ENCODE measurements around the gene PACS1. TPM values are rescaled to one million over a fixed set of nuclear protein-coding genes. Genes with fewer than 3 reads are reported as not detected.
A peak's percentile ranks its signal among the peaks of the same experiment; 100 is the strongest.

PACS1 gene
- total and polyA plus RNA-seq, 5 donors from 2014 or later, result 43.8 to 306 (median 48.3) TPM

- Mint-ChIP-seq H3K4me1 (no peaks in the 10 kb centered on the region), H3K27me3 (no peaks in the 10 kb centered on the region), H3K27ac (peak overlapping the region; percentile 27 to 32 (median 27)), H3K4me3 (no peak overlapping the region), H3K36me3 (peaks cover 56% of the 10 kb centered on the region), H3K9me3 (no peaks in the 10 kb centered on the region)
- no peaks in the 10 kb centered on the region for H3K27me3 ChIP-seq (ENCODE audit: control insufficient read depth, insufficient read depth, low read length)
- no peaks in the 10 kb centered on the region for H3K9me3 ChIP-seq (ENCODE audit: control insufficient read depth in 2 of 2, low read length in 2 of 2)
- no peak overlapping the region for H3K27ac ChIP-seq (ENCODE audit: insufficient read depth, low read length, poor library complexity, severe bottlenecking)
- no peaks in the 10 kb centered on the region for H3K4me1 ChIP-seq (ENCODE audit: control insufficient read depth, insufficient read depth, low read length, poor library complexity, severe bottlenecking)
- DNase-seq, result no peak
- no peak for ATAC-seq (ENCODE audit: low read depth in 2 of 2)
- no peak overlapping the region for H3K4me3 ChIP-seq (ENCODE audit: low read depth, low read length)
- peaks cover 90% of the 10 kb centered on the region for H3K36me3 ChIP-seq (ENCODE audit: control insufficient read depth, insufficient read depth, low read length)
These were observed 165.1 kb downstream of the PACS1 start for GRCh38 chr11:66235141-66235540.

- no peaks in the 10 kb centered on the region for H3K9me3 ChIP-seq (ENCODE audit: control insufficient read depth in 2 of 2, low read length in 2 of 2)
- H3K4me3 ChIP-seq (ENCODE audit: low read depth, low read length), result no peak overlapping the region
- H3K9me3 Mint-ChIP-seq, result no peaks in the 10 kb centered on the region
- no peak overlapping the region for H3K27ac ChIP-seq (ENCODE audit: insufficient read depth, low read length, poor library complexity, severe bottlenecking)
- no peaks in the 10 kb centered on the region for H3K27me3 Mint-ChIP-seq
- peaks cover 0 to 5% (median 0%) of the 10 kb centered on the region in 4 donors for H3K4me1 Mint-ChIP-seq
- H3K4me3 Mint-ChIP-seq, result no peak overlapping the region
- no peak for ATAC-seq (ENCODE audit: low read depth in 2 of 2)
- no peak for DNase-seq
- H3K27me3 ChIP-seq (ENCODE audit: control insufficient read depth, insufficient read depth, low read length), result no peaks in the 10 kb centered on the region
- no peaks in the 10 kb centered on the region for H3K4me1 ChIP-seq (ENCODE audit: control insufficient read depth, insufficient read depth, low read length, poor library complexity, severe bottlenecking)
- H3K27ac Mint-ChIP-seq, result peak overlapping the region in 2 of 3 donors; percentile 20 to 83
- H3K36me3 ChIP-seq (ENCODE audit: control insufficient read depth, insufficient read depth, low read length), result peaks cover 88% of the 10 kb centered on the region
- H3K36me3 Mint-ChIP-seq, result peaks cover 51% of the 10 kb centered on the region
These were observed 167.8 kb downstream of the PACS1 start for GRCh38 chr11:66237867-66238266.

GRCh38 chr11:66238786-66239413, 168.8 kb downstream of the PACS1 start:
- ATAC-seq (ENCODE audit: low read depth in 2 of 2), result no peak
- no peaks in the 10 kb centered on the region for H3K4me1 ChIP-seq (ENCODE audit: control insufficient read depth, insufficient read depth, low read length, poor library complexity, severe bottlenecking)
- no peaks in the 10 kb centered on the region for H3K27me3 Mint-ChIP-seq
- peaks cover 40% of the 10 kb centered on the region for H3K36me3 Mint-ChIP-seq
- DNase-seq, result no peak
- H3K27me3 ChIP-seq (ENCODE audit: control insufficient read depth, insufficient read depth, low read length), result no peaks in the 10 kb centered on the region
- H3K27ac Mint-ChIP-seq, result no peak overlapping the region
- H3K9me3 Mint-ChIP-seq, result no peaks in the 10 kb centered on the region
- H3K4me3 Mint-ChIP-seq, result no peak overlapping the region
- H3K27ac ChIP-seq (ENCODE audit: insufficient read depth, low read length, poor library complexity, severe bottlenecking), result no peak overlapping the region
- H3K36me3 ChIP-seq (ENCODE audit: control insufficient read depth, insufficient read depth, low read length), result peaks cover 83% of the 10 kb centered on the region
- H3K9me3 ChIP-seq (ENCODE audit: control insufficient read depth in 2 of 2, low read length in 2 of 2), result no peaks in the 10 kb centered on the region
- peaks cover 0 to 5% (median 0%) of the 10 kb centered on the region in 4 donors for H3K4me1 Mint-ChIP-seq
- no peak overlapping the region for H3K4me3 ChIP-seq (ENCODE audit: low read depth, low read length)

DNA sequence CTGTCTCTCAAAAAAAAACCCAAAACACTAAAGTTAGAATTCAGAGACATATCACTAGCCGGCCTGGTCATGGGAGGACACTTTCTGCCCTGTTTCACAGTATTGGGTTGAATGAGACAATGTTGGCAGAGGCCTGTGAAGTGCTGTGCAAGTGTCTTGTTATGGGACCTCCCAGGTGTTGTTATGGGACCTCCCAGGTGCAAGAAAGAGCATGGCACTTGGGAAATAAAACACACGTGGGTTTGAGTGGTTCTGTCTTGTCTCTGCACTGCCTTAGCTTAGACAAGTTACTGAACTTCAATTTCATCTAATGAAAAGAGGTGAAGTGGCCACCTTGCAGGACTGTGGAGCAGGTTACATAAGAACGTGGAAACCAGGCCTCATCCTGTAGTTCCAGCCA, 169.4 kb downstream of the PACS1 start:
- Histone ChIP-seq H3K4me1 (ENCODE audit: control insufficient read depth, insufficient read depth, low read length, poor library complexity, severe bottlenecking) (no peaks in the 10 kb centered on the region), H3K27ac (ENCODE audit: insufficient read depth, low read length, poor library complexity, severe bottlenecking) (no peak overlapping the region), H3K9me3 (ENCODE audit: control insufficient read depth in 2 of 2, low read length in 2 of 2) (no peaks in the 10 kb centered on the region), H3K36me3 (ENCODE audit: control insufficient read depth, insufficient read depth, low read length) (peaks cover 83% of the 10 kb centered on the region), H3K4me3 (ENCODE audit: low read depth, low read length) (no peak overlapping the region), H3K27me3 (ENCODE audit: control insufficient read depth, insufficient read depth, low read length) (no peaks in the 10 kb centered on the region)
- no peak overlapping the region for H3K27ac Mint-ChIP-seq
- DNase-seq (no peak), ATAC-seq (ENCODE audit: low read depth in 2 of 2) (no peak)
- H3K4me1 Mint-ChIP-seq, result peaks cover 0 to 5% (median 0%) of the 10 kb centered on the region in 4 donors
- H3K27me3 Mint-ChIP-seq, result no peaks in the 10 kb centered on the region
- no peaks in the 10 kb centered on the region for H3K9me3 Mint-ChIP-seq
- H3K4me3 Mint-ChIP-seq, result no peak overlapping the region
- H3K36me3 Mint-ChIP-seq, result peaks cover 35% of the 10 kb centered on the region

GRCh38 chr11:66239998-66240780, 170.1 kb downstream of the PACS1 start:
- ATAC-seq (ENCODE audit: low read depth in 2 of 2) (no peak), DNase-seq (no peak)
- Histone ChIP-seq H3K36me3 (ENCODE audit: control insufficient read depth, insufficient read depth, low read length) (peaks cover 84% of the 10 kb centered on the region), H3K4me3 (ENCODE audit: low read depth, low read length) (no peak overlapping the region), H3K27ac (ENCODE audit: insufficient read depth, low read length, poor library complexity, severe bottlenecking) (no peak overlapping the region), H3K4me1 (ENCODE audit: control insufficient read depth, insufficient read depth, low read length, poor library complexity, severe bottlenecking) (no peaks in the 10 kb centered on the region), H3K27me3 (ENCODE audit: control insufficient read depth, insufficient read depth, low read length) (no peaks in the 10 kb centered on the region), H3K9me3 (ENCODE audit: control insufficient read depth in 2 of 2, low read length in 2 of 2) (no peaks in the 10 kb centered on the region)
- Mint-ChIP-seq H3K27me3 (no peaks in the 10 kb centered on the region), H3K9me3 (no peaks in the 10 kb centered on the region), H3K36me3 (peaks cover 30% of the 10 kb centered on the region), H3K4me1 (peaks cover 0 to 5% (median 0%) of the 10 kb centered on the region in 4 donors), H3K27ac (peak overlapping the region in 1 of 3 donors; percentile 17), H3K4me3 (no peak overlapping the region)

GRCh38 chr11:66240781-66241136, 170.7 kb downstream of the PACS1 start:
- peaks cover 78% of the 10 kb centered on the region for H3K36me3 ChIP-seq (ENCODE audit: control insufficient read depth, insufficient read depth, low read length)
- ATAC-seq (ENCODE audit: low read depth in 2 of 2) (no peak), DNase-seq (no peak)
- H3K36me3 Mint-ChIP-seq, result peaks cover 24% of the 10 kb centered on the region
- no peaks in the 10 kb centered on the region for H3K27me3 Mint-ChIP-seq
- no peaks in the 10 kb centered on the region for H3K27me3 ChIP-seq (ENCODE audit: control insufficient read depth, insufficient read depth, low read length)
- H3K4me3 ChIP-seq (ENCODE audit: low read depth, low read length), result no peak overlapping the region
- no peaks in the 10 kb centered on the region for H3K9me3 ChIP-seq (ENCODE audit: control insufficient read depth in 2 of 2, low read length in 2 of 2)
- no peaks in the 10 kb centered on the region for H3K4me1 ChIP-seq (ENCODE audit: control insufficient read depth, insufficient read depth, low read length, poor library complexity, severe bottlenecking)
- H3K27ac Mint-ChIP-seq, result peak overlapping the region in 1 of 3 donors; percentile 17
- no peaks in the 10 kb centered on the region for H3K9me3 Mint-ChIP-seq
- peak overlapping the region in 1 of 4 donors; percentile 12 for H3K4me3 Mint-ChIP-seq
- no peak overlapping the region for H3K27ac ChIP-seq (ENCODE audit: insufficient read depth, low read length, poor library complexity, severe bottlenecking)
- H3K4me1 Mint-ChIP-seq, result peaks cover 0 to 5% (median 0%) of the 10 kb centered on the region in 4 donors

GRCh38 chr11:66242095-66242765, 172.2 kb downstream of the PACS1 start:
- Mint-ChIP-seq H3K27me3 (no peaks in the 10 kb centered on the region), H3K27ac (peak overlapping the region in 1 of 3 donors; percentile 43), H3K9me3 (no peaks in the 10 kb centered on the region), H3K4me1 (peaks cover 0 to 5% (median 0%) of the 10 kb centered on the region in 4 donors), H3K36me3 (peaks cover 32% of the 10 kb centered on the region), H3K4me3 (no peak overlapping the region)
- Histone ChIP-seq H3K4me1 (ENCODE audit: control insufficient read depth, insufficient read depth, low read length, poor library complexity, severe bottlenecking) (no peaks in the 10 kb centered on the region), H3K27ac (ENCODE audit: insufficient read depth, low read length, poor library complexity, severe bottlenecking) (no peak overlapping the region), H3K4me3 (ENCODE audit: low read depth, low read length) (no peak overlapping the region), H3K36me3 (ENCODE audit: control insufficient read depth, insufficient read depth, low read length) (peaks cover 70% of the 10 kb centered on the region), H3K9me3 (ENCODE audit: control insufficient read depth in 2 of 2, low read length in 2 of 2) (no peaks in the 10 kb centered on the region), H3K27me3 (ENCODE audit: control insufficient read depth, insufficient read depth, low read length) (no peaks in the 10 kb centered on the region)
- ATAC-seq (ENCODE audit: low read depth in 2 of 2), result no peak
- no peak for DNase-seq
